ENCODE results near the gene MEIKIN. TPM values are rescaled to one million over a fixed set of nuclear protein-coding genes. Genes with fewer than 3 reads are reported as not detected.
A peak's percentile ranks its signal among the peaks of the same experiment; 100 is the strongest.

The MEIKIN gene
- total RNA-seq, 1 experiment from 2014 or later: not detected

GRCh38 chr5:131983244-131983771, 37.8 kb upstream of the MEIKIN start:
- H3K27ac Mint-ChIP-seq (ENCODE audit: unreplicated experiment): no peak overlapping the region
- BruUV-seq (replicated peaks): no TSS peak
- Histone ChIP-seq H3K9me3 (no peaks in the 10 kb centered on the region), H3K4me3 (ENCODE audit: low read depth, low read length) (no peak overlapping the region), H3K36me3 (ENCODE audit: control insufficient read depth, insufficient read depth, low read length) (no peaks in the 10 kb centered on the region), H3K27me3 (replicated peaks; ENCODE audit: control insufficient read depth, insufficient read depth, low read length) (0 out of 2 replicates have a peak, but pooled peaks cover 2% of the 10 kb centered on the region), H3K4me1 (no peaks in the 10 kb centered on the region)
- H3K4me3 Mint-ChIP-seq (ENCODE audit: unreplicated experiment): no peak overlapping the region
- H3K9me3 Mint-ChIP-seq (ENCODE audit: unreplicated experiment): no peaks in the 10 kb centered on the region
- intact Hi-C loops (cut with micrococcal nuclease; ENCODE audit: unreplicated experiment): no loop called here
- ChIA-PET CTCF (no interaction called here), POLR2A (interaction anchor here (0.5 kb wide), 1 partner anchor 465 kb away, joined by 5 read pairs; no protein-coding TSS in a partner anchor)
- DNase-seq: no peak
- peaks cover 6% of the 10 kb centered on the region for H3K27me3 Mint-ChIP-seq (ENCODE audit: insufficient read depth, unreplicated experiment)
- H3K4me1 Mint-ChIP-seq (ENCODE audit: low read depth, unreplicated experiment): no peaks in the 10 kb centered on the region
- no peak for TF ChIP-seq CTCF (IDR thresholded peaks at IDR 0.05; ENCODE audit: insufficient read depth in 1 of 2, low read depth in 1 of 2, low read length in 1 of 2, severe bottlenecking in 1 of 2, unreplicated experiment in 1 of 2)
- H3K36me3 Mint-ChIP-seq (ENCODE audit: insufficient read depth, unreplicated experiment): no peaks in the 10 kb centered on the region

- ChIA-PET POLR2A (no interaction called here), CTCF (interaction anchor here (0.5 kb wide), 1 partner anchor 95 kb away, joined by 3 read pairs; no protein-coding TSS in a partner anchor)
- Mint-ChIP-seq H3K36me3 (ENCODE audit: insufficient read depth, unreplicated experiment) (no peaks in the 10 kb centered on the region), H3K4me3 (ENCODE audit: unreplicated experiment) (no peak overlapping the region), H3K27me3 (ENCODE audit: insufficient read depth, unreplicated experiment) (peaks cover 10% of the 10 kb centered on the region), H3K27ac (ENCODE audit: unreplicated experiment) (no peak overlapping the region), H3K4me1 (ENCODE audit: low read depth, unreplicated experiment) (no peaks in the 10 kb centered on the region), H3K9me3 (ENCODE audit: unreplicated experiment) (no peaks in the 10 kb centered on the region)
- H3K9me3 ChIP-seq: no peaks in the 10 kb centered on the region
- H3K27me3 ChIP-seq (replicated peaks; ENCODE audit: control insufficient read depth, insufficient read depth, low read length): 0 out of 2 replicates have a peak, but pooled peaks cover 2% of the 10 kb centered on the region
- H3K4me3 ChIP-seq (ENCODE audit: low read depth, low read length): no peak overlapping the region
- no peak for DNase-seq
- no peak for TF ChIP-seq CTCF (IDR thresholded peaks at IDR 0.05; ENCODE audit: insufficient read depth in 1 of 2, low read depth in 1 of 2, low read length in 1 of 2, severe bottlenecking in 1 of 2, unreplicated experiment in 1 of 2)
- H3K4me1 ChIP-seq: no peaks in the 10 kb centered on the region
- H3K36me3 ChIP-seq (ENCODE audit: control insufficient read depth, insufficient read depth, low read length): no peaks in the 10 kb centered on the region
- intact Hi-C loops (cut with micrococcal nuclease; ENCODE audit: unreplicated experiment): no loop called here
- BruUV-seq (replicated peaks): no TSS peak
These were observed 36.1 kb upstream of the MEIKIN start for GRCh38 chr5:131981516-131981915.

GRCh38 chr5:131980696-131981095, 35.2 kb upstream of the MEIKIN start:
- Mint-ChIP-seq H3K4me1 (ENCODE audit: low read depth, unreplicated experiment) (no peaks in the 10 kb centered on the region), H3K36me3 (ENCODE audit: insufficient read depth, unreplicated experiment) (no peaks in the 10 kb centered on the region), H3K27me3 (ENCODE audit: insufficient read depth, unreplicated experiment) (peaks cover 10% of the 10 kb centered on the region), H3K27ac (ENCODE audit: unreplicated experiment) (no peak overlapping the region), H3K9me3 (ENCODE audit: unreplicated experiment) (no peaks in the 10 kb centered on the region), H3K4me3 (ENCODE audit: unreplicated experiment) (no peak overlapping the region)
- Histone ChIP-seq H3K36me3 (ENCODE audit: control insufficient read depth, insufficient read depth, low read length) (no peaks in the 10 kb centered on the region), H3K27me3 (replicated peaks; ENCODE audit: control insufficient read depth, insufficient read depth, low read length) (0 out of 2 replicates have a peak, but pooled peaks cover 2% of the 10 kb centered on the region), H3K4me1 (no peaks in the 10 kb centered on the region), H3K9me3 (no peaks in the 10 kb centered on the region), H3K4me3 (ENCODE audit: low read depth, low read length) (no peak overlapping the region)
- ChIA-PET CTCF (interaction anchor here (0.7 kb wide), 1 partner anchor 121 kb away, joined by 9 read pairs; no protein-coding TSS in a partner anchor), POLR2A (no interaction called here)
- no peak for TF ChIP-seq CTCF (IDR thresholded peaks at IDR 0.05; ENCODE audit: insufficient read depth in 1 of 2, low read depth in 1 of 2, low read length in 1 of 2, severe bottlenecking in 1 of 2, unreplicated experiment in 1 of 2)
- DNase-seq: peak in 1 of 2 experiments; percentile 6
- intact Hi-C loops (cut with micrococcal nuclease; ENCODE audit: unreplicated experiment): no loop called here
- BruUV-seq (replicated peaks): no TSS peak

All from Caco-2 (cell line).